ENCODE results near the gene MON1A. TPM values are rescaled to one million over a fixed set of nuclear protein-coding genes. Genes with fewer than 3 reads are reported as not detected.

The MON1A gene
- total RNA-seq, 4 donors from 2014 or later: 9.9 to 19.1 (median 15.7) TPM

DNA sequence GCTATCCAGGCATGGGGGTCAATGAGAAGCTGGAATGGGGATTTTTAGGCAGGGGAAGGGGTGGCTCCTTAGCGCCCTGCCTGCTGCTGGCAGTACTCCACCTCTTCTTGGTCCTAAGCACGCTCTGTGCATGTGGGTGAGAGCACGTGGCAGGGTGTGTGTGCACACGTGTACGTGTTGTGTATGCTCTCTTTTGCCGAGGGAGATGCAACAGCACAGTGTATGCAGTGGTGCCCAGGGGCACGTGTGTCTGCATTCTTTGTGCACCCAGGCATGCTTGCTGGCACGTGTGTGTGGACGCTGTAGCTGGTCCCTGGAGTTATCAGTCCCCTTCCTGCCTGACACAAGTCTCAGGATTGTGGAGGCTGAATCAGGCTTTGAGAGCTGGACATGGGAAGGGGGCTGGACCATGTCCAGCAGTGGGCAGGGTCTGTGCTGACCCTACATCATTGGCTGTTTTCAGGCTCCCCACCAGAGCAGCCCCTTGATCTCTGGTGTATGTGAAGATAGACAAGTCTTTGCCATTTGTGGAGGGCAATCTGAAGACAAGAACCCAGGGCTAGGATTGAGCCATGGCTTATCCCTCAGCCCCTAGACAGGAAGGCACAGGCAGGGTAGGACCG lies 58.0 kb downstream of the MON1A start:
- no peak for TF ChIP-seq CTCF (IDR thresholded peaks at IDR 0.05)
- TF ChIP-seq POLR2A (IDR thresholded peaks at IDR 0.05; ENCODE audit: low read depth): no peak
- no peak for TF ChIP-seq EP300 (IDR thresholded peaks at IDR 0.05)
- no peak for TF ChIP-seq POLR2AphosphoS5 (IDR thresholded peaks at IDR 0.05)
- no peak overlapping the region for H3K27ac ChIP-seq (replicated peaks in 1 of 4)
- WGBS: 79% methylated on average over 7 of the region's 10 CpGs

GRCh38 chr3:49869525-49870126 lies 60.0 kb downstream of the MON1A start, which contains the start of gene CAMKV:
CAMKV (minus strand) TSS chr3:49869906; CDS start chr3:49862388, 7,518 bp downstream.
- Histone ChIP-seq H3K4me1 (peaks cover 10 to 16% (median 15%) of the 10 kb centered on the region in 4 donors), H3K27ac (replicated peaks in 1 of 4) (no peak within 1 kb of the TSS), H3K27me3 (peaks cover 0 to 56% (median 20%) of the 10 kb centered on the region in 4 donors), H3K4me3 (peak within 1 kb of the TSS; percentile 49 to 57 (median 50)), H3K36me3 (no peaks in the 10 kb centered on the region), H3K9me3 (no peaks in the 10 kb centered on the region)
- intact Hi-C loops (cut with DNase I): no loop called here
- TF ChIP-seq POLR2AphosphoS5 (IDR thresholded peaks at IDR 0.05): no peak
- no peak for TF ChIP-seq EP300 (IDR thresholded peaks at IDR 0.05)
- TF ChIP-seq POLR2A (IDR thresholded peaks at IDR 0.05; ENCODE audit: low read depth): no peak
- no peak for TF ChIP-seq CTCF (IDR thresholded peaks at IDR 0.05)
- DNase-seq (ENCODE audit: extremely low spot score): no peak
- 4% methylated on average over 10 of the region's 59 CpGs for WGBS

More for the DNA sequence above, 58.0 kb downstream of the MON1A start:
- Histone ChIP-seq H3K27me3 (peaks cover 0 to 55% (median 20%) of the 10 kb centered on the region in 4 donors), H3K4me3 (no peak overlapping the region), H3K4me1 (peaks cover 10 to 16% (median 15%) of the 10 kb centered on the region in 4 donors), H3K36me3 (no peaks in the 10 kb centered on the region), H3K9me3 (no peaks in the 10 kb centered on the region)
- no peak for DNase-seq (ENCODE audit: extremely low spot score)
- intact Hi-C loops (cut with DNase I): no loop called here

GRCh38 chr3:49868862-49869466 lies 60.6 kb downstream of the MON1A start:
- no peaks in the 10 kb centered on the region for H3K9me3 ChIP-seq
- intact Hi-C loops (cut with DNase I): no loop called here

GRCh38 chr3:49867871-49868321 lies 61.7 kb downstream of the MON1A start:
- intact Hi-C loops (cut with DNase I): no loop called here
- H3K27ac ChIP-seq (replicated peaks in 1 of 4): no peak overlapping the region
- no peak for DNase-seq (ENCODE audit: extremely low spot score)
- WGBS: 10% methylated on average over 7 of the region's 7 CpGs
- H3K36me3 ChIP-seq: no peaks in the 10 kb centered on the region
- no peak overlapping the region for H3K4me3 ChIP-seq
- H3K9me3 ChIP-seq: no peaks in the 10 kb centered on the region
- peaks cover 0 to 70% (median 20%) of the 10 kb centered on the region in 4 donors for H3K27me3 ChIP-seq
- peaks cover 10 to 16% (median 15%) of the 10 kb centered on the region in 4 donors for H3K4me1 ChIP-seq
- TF ChIP-seq POLR2AphosphoS5 (IDR thresholded peaks at IDR 0.05) (no peak), EP300 (IDR thresholded peaks at IDR 0.05) (no peak), CTCF (IDR thresholded peaks at IDR 0.05) (no peak)

More at GRCh38 chr3:49868862-49869466, 60.6 kb downstream of the MON1A start:
- H3K27me3 ChIP-seq: peaks cover 0 to 62% (median 20%) of the 10 kb centered on the region in 4 donors
- 6% methylated on average over 10 of the region's 23 CpGs for WGBS
- H3K27ac ChIP-seq (replicated peaks in 1 of 4): no peak overlapping the region
- no peak for DNase-seq (ENCODE audit: extremely low spot score)
- TF ChIP-seq POLR2A (IDR thresholded peaks at IDR 0.05; ENCODE audit: low read depth) (no peak), EP300 (IDR thresholded peaks at IDR 0.05) (no peak), CTCF (IDR thresholded peaks at IDR 0.05) (no peak), POLR2AphosphoS5 (IDR thresholded peaks at IDR 0.05) (no peak)
- peak overlapping the region; percentile 49 to 57 (median 50) for H3K4me3 ChIP-seq
- H3K36me3 ChIP-seq: no peaks in the 10 kb centered on the region
- H3K4me1 ChIP-seq: peaks cover 10 to 16% (median 15%) of the 10 kb centered on the region in 4 donors
